Activated CD4-positive, CD25-positive, alpha-beta regulatory T cell treated with anti-CD3 and anti-CD28 coated beads, Interleukin-2, amount 50 U/mL, for 24 hours (primary cell): Measurements from ENCODE around the gene LRRC57.

ENCODE experiments used
- ATAC-seq, 2 donors: fragments of 150-1000 bp; cut with Tn5 transposase; one replicate each; pipeline ENCODE4 v1.10.0; 2021; ENCODE audit warnings: mild to moderate bottlenecking in 1 of 2, moderate library complexity in 1 of 2

The LRRC57 gene

DNA sequence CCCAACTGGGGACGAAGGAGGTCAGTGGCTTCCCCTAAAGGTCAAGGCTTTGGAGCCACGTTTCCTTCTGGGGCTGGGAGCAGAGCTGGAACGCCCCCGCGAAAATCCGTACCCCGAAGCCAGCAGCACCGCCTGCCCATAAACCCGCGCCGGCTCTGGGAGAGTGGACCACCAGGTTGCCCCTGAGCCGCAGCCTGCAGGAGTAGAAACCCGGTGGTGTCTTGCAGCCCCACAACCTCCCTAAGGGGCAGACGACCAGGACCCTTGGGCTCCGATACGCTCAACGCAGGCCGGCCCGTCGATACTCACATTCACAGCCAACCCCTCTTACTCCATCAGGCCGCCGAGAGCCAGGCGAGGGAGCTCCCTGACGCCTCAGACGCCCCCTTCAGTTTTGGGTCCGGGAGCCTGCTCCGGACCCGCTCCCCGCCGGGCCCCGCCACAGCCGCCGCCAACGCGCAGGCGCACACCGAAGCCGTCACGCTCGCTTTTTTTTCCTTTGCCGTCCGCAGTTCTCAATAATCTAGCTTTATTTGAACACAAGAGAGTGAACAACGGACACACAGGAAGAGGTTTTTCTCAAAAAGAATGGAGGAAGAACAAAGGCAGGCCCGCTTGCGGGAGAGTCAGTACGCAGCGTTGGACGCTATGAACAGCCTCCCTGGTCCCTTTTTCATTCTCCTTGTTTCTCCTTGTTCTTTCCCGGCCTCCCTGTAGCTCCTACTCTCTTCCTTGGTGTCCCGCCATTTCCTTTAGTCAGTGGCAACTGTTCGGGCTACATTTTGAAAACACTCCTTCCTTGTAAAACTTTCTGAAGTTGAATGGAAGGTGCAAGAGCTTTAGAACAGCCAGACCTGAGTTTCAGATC lies 57.7 kb downstream of the LRRC57 start, which contains the start of gene ZNF106:
Gene ZNF106, minus strand, starts transcription at position 471 of the 868 bp plus-strand sequence. CDS start 18,852 bp downstream, outside the sequence.
- peak; percentile 51 to 60 for ATAC-seq

GRCh38 chr15:42490291-42490670 lies 58.3 kb downstream of the LRRC57 start:
- no peak for ATAC-seq
